Cardiac muscle cell (in vitro differentiated cells and primary cell): ENCODE results near the gene NAB1. TPM values are rescaled to one million over a fixed set of nuclear protein-coding genes. Genes with fewer than 3 reads are reported as not detected.
"Not testable (repeated sequence)": the region's sequence is repeated elsewhere in the genome, so short reads cannot be mapped to it uniquely, and the experiment has no call there.

Source experiments
- DNase-seq, 2 donors: peaks; one replicate each; pipeline versions ENCODE4 v3.0.0 to v3.0.0-alpha.2; 2010 to 2017; ENCODE audit warnings: low read depth in 1 of 2, low spot score in 1 of 2
- H3K27ac ChIP-seq: fragments of 200-600 bp; sonication (generic); 2 replicates; pipeline ENCODE4 v1.5.1; 2016
- H3K27me3 ChIP-seq: fragments of 200-600 bp; sonication (generic); 2 replicates; pipeline ENCODE4 v1.6.0; 2016; ENCODE audit warnings: control low read depth
- H3K36me3 ChIP-seq: fragments of 200-600 bp; sonication (generic); 2 replicates; pipeline ENCODE4 v1.5.1; 2016; ENCODE audit warnings: control low read depth
- H3K4me1 ChIP-seq: fragments of 200-600 bp; sonication (generic); 2 replicates; pipeline ENCODE4 v1.8.1; 2017; ENCODE audit warnings: low read depth, mild to moderate bottlenecking, mixed run types
- H3K4me3 ChIP-seq: fragments of 200-600 bp; sonication (generic); 2 replicates; pipeline ENCODE4 v1.5.1; 2016; ENCODE audit warnings: mild to moderate bottlenecking
- H3K9me3 ChIP-seq: fragments of 200-600 bp; sonication (generic); 2 replicates; pipeline ENCODE4 v1.5.1; 2017; ENCODE audit warnings: low read depth, mild to moderate bottlenecking, control low read depth
- polyA plus RNA-seq: library from polyadenylated mRNA; unstranded; fragments of >200 nt; fragmentation: Nextera tagmentation; extraction: Ambion mirVana; gene quantifications from 2 replicates; pipeline ENCODE4 v1.2.1, GENCODE V29; 2016
- total RNA-seq: library from RNA; depleted of rRNA; stranded (reverse); fragments of >200 nt; gene quantifications from 2 replicates; pipeline ENCODE4 v1.2.3, GENCODE V29; 2016
- TF ChIP-seq, protein P1 (sequence below): IDR thresholded peaks from 2 replicates; pipeline ENCODE4 v1.5.1; 2012; ENCODE audit warnings: low read depth, mild to moderate bottlenecking, low read length

NAB1 gene
- total and polyA plus RNA-seq, 2 experiments from 2014 or later = 10.0 to 50.7 TPM

DNA sequence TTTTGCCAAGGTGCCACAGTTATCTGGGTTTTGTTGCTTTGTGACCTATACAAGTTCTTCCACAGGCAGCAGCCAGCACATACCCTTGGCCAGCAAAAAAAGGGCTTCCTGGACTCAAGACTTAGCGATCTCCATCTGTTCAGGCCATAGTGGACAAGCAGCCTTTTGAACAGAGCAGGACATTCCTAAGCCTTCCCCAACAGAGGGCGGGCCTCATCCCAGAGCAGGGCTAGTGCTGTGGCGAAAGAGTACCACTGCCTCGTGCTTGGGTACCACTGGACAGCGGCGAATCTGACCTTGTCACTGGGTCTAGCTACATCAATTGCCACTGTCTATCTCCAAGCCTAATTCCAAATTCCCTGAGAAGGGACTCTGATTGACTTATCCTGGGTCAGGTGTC, 56.4 kb downstream of the NAB1 start:
- no peak overlapping the region for H3K4me3 ChIP-seq
- peaks cover 3% of the 10 kb centered on the region for H3K4me1 ChIP-seq
- no peaks in the 10 kb centered on the region for H3K9me3 ChIP-seq
- no peak for DNase-seq
- H3K27me3 ChIP-seq = no peaks in the 10 kb centered on the region
- TF ChIP-seq, protein P1, sequence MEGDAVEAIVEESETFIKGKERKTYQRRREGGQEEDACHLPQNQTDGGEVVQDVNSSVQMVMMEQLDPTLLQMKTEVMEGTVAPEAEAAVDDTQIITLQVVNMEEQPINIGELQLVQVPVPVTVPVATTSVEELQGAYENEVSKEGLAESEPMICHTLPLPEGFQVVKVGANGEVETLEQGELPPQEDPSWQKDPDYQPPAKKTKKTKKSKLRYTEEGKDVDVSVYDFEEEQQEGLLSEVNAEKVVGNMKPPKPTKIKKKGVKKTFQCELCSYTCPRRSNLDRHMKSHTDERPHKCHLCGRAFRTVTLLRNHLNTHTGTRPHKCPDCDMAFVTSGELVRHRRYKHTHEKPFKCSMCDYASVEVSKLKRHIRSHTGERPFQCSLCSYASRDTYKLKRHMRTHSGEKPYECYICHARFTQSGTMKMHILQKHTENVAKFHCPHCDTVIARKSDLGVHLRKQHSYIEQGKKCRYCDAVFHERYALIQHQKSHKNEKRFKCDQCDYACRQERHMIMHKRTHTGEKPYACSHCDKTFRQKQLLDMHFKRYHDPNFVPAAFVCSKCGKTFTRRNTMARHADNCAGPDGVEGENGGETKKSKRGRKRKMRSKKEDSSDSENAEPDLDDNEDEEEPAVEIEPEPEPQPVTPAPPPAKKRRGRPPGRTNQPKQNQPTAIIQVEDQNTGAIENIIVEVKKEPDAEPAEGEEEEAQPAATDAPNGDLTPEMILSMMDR = no peak
- H3K27ac ChIP-seq = no peak overlapping the region
- no peaks in the 10 kb centered on the region for H3K36me3 ChIP-seq

- Histone ChIP-seq H3K27ac (no peak overlapping the region), H3K36me3 (no peaks in the 10 kb centered on the region), H3K27me3 (no peaks in the 10 kb centered on the region), H3K4me3 (no peak overlapping the region), H3K4me1 (no peaks in the 10 kb centered on the region), H3K9me3 (no peaks in the 10 kb centered on the region)
- TF ChIP-seq, protein P1 = no peak
- DNase-seq = no peak
These were observed 58.8 kb downstream of the NAB1 start for GRCh38 chr2:190707726-190708125.

GRCh38 chr2:190708650-190709049, 59.8 kb downstream of the NAB1 start:
- not testable (repeated sequence) for H3K4me1 ChIP-seq, DNase-seq, H3K36me3 ChIP-seq, H3K27me3 ChIP-seq, H3K4me3 ChIP-seq, H3K27ac ChIP-seq, H3K9me3 ChIP-seq

GRCh38 chr2:190711069-190711468, 62.2 kb downstream of the NAB1 start:
- Histone ChIP-seq H3K27me3 (no peaks in the 10 kb centered on the region), H3K9me3 (no peaks in the 10 kb centered on the region), H3K36me3 (no peaks in the 10 kb centered on the region), H3K27ac (no peak overlapping the region), H3K4me3 (no peak overlapping the region), H3K4me1 (no peaks in the 10 kb centered on the region)
- TF ChIP-seq, protein P1 = no peak
- no peak for DNase-seq

- Histone ChIP-seq H3K27me3 (no peaks in the 10 kb centered on the region), H3K4me3 (no peak overlapping the region), H3K4me1 (no peaks in the 10 kb centered on the region), H3K36me3 (no peaks in the 10 kb centered on the region), H3K9me3 (no peaks in the 10 kb centered on the region), H3K27ac (no peak overlapping the region)
- peak in 1 of 2 donors; percentile 40 for DNase-seq
- TF ChIP-seq, protein P1 = no peak
These were observed 64.6 kb downstream of the NAB1 start for GRCh38 chr2:190713471-190713870.

DNA sequence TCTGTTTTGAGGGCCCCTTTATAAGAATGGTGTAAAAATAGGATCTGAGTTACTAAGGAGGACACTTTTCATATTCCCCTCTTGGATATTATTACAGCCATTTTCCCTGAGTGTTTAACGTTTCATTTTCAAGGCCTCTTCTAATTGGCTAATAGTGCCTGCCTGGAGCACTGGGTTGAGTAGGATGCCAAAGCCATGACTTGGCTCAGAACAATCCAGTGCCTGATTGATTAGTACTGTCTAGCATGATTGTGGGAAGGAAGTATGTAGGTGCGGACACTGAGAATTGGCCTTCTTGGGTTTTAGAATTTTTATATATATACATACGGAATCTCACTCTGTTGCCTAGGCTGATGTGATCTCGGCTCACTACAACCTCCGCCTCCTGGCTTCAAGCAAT, 66.1 kb downstream of the NAB1 start:
- DNase-seq = no peak
- Histone ChIP-seq H3K27me3 (no peaks in the 10 kb centered on the region), H3K36me3 (no peaks in the 10 kb centered on the region), H3K9me3 (no peaks in the 10 kb centered on the region), H3K4me3 (no peak overlapping the region), H3K4me1 (peaks cover 7% of the 10 kb centered on the region), H3K27ac (no peak overlapping the region)
- TF ChIP-seq, protein P1 = no peak
